Stimulated activated CD4-positive, alpha-beta T cell treated with anti-CD3 and anti-CD28 coated beads, Interleukin-15, amount 100 ng/mL, for 48 hours (primary cell): Measurements from ENCODE around the gene KLHL20.
"Not testable (repeated sequence)": the region's sequence is repeated elsewhere in the genome, so short reads cannot be mapped to it uniquely, and the experiment has no call there.

Source experiments
- DNase-seq, 2 donors: peaks; one replicate each; pipeline ENCODE4 v3.0.0-alpha.2; 2020; ENCODE audit warnings: low read depth in 2 of 2

Gene KLHL20

DNA sequence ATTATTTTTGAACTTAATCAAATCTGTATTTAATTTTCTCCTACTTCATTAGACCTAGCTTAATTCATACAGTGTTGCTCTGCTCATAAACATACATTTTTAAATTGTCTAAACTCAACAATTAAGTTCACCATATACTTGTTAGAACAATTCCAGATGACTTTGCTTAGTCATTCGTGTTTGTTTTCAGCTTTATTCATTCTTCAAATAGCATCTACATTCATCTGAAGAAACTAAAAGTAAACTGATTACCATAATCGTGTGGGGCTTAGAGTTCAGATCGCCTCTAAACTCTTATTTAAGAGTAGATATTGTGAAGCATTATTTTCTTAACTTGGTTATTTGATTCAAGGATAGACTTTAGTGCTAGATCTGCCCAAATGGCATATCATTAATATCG, 34.4 kb downstream of the KLHL20 start:
- DNase-seq: no peak

DNA sequence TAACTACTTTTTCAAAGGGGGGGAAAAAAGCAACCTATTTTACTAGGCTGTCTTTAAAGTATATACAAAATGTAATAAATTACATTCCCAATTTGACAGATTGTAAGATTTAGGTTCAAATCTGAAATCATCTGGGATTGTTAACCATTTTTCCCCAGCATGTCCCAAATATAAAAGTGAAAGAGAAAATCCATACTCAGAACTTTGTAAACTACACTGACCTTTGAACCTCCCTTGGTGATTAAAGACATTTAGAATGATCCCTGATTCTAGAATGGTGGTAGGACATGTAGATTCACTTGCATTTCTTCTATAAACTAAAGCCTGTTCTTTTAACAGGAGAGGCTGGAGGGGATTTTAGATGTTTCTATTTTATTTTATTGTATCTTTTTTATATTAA, 39.0 kb downstream of the KLHL20 start:
- no peak for DNase-seq

DNA sequence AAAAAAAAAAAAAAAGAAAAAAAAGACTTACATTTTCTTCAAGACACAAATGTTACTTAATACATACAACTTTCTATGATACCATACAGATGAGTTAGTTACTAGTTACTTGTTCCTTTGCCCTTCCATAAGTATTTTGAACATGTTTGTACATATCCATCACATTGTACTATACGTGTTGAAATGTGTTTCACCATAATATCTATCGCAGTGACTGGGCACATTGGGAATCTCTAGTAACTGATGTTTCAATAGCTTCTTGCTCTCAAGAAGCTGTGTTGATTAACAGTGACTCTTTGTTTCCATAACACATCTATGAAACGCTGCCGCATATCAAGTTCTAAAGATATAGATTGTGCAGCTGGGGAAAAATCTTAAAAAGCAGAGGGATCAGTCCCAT, 42.9 kb downstream of the KLHL20 start:
- DNase-seq: no peak

- no peak for DNase-seq
Measured at GRCh38 chr1:173758110-173758509, 43.3 kb downstream of the KLHL20 start.

GRCh38 chr1:173758980-173759379, 44.2 kb downstream of the KLHL20 start:
- no peak for DNase-seq

- not testable (repeated sequence) for DNase-seq
Measured at GRCh38 chr1:173764331-173764730, 49.5 kb downstream of the KLHL20 start.

DNA sequence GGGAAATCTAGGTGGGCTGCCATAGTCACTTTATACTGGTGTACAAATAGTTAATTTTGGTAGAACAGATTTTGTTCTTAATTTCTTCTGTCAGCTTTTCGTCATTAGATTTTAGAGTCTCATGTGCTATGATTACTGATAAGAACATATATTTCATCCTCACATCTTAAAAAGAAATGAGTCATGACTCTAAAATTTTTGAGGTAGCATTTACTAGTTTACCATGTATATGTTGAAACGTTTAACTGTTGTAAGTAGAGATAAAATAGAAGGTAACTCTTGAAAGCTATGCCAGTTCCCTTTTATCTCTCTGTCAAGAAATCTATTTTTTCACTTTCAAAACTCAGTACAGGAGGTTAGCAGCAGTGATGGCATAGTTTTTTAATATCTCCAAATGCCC, 53.4 kb downstream of the KLHL20 start:
- no peak for DNase-seq

GRCh38 chr1:173768827-173769226, 54.0 kb downstream of the KLHL20 start:
- DNase-seq: no peak

- not testable (repeated sequence) for DNase-seq
Measured at GRCh38 chr1:173770330-173770729, 55.5 kb downstream of the KLHL20 start.

GRCh38 chr1:173771560-173771959, 56.8 kb downstream of the KLHL20 start:
- DNase-seq: no peak

DNA sequence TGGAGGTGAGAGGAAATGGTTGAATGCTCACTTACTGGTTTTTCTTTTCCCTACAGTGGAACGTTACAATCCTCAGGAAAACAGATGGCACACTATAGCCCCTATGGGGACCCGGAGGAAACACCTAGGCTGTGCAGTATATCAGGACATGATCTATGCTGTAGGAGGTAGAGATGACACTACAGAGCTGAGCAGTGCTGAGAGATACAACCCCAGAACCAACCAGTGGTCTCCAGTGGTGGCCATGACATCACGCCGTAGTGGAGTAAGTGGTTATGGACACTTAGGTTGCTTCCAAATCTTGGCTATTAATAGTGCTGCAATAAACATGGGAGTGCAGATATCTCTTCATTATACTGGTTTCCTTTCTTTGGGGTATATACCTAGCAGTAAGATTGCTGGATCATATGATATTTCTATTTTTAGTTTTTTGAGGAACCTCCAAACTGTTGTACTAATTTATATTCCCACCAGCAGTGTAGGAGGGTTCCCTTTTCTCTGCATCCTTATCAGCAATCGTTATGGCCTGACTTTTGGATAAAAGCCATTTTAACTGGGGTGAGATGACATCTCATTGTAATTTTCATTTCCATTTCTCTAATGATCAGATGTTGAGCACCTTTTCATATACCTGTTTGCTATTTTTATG, 60.9 kb downstream of the KLHL20 start:
- no peak for DNase-seq

DNA sequence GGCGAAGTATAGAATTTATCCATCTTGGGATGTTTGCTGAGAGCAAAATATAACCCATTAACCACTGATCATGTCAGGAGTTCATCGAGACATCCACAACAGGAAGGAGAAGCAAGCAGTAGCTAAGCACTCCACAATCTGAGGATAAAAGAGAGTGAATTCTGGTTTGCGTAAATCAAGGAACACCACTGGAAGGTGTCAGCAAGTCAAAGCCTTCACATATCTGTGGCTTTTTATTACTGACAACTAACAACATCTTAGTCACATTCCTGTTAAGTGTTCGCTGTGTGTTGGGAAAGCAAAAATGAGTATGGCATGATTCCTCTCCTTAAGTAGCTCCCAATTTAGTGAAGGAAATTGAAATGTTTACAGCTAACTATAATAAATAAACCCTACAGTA, 65.2 kb downstream of the KLHL20 start:
- DNase-seq: no peak

- DNase-seq: no peak
Measured at GRCh38 chr1:173784997-173785396, 70.2 kb downstream of the KLHL20 start.

- DNase-seq: no peak
Measured at GRCh38 chr1:173789841-173790240, 75.1 kb downstream of the KLHL20 start.

- DNase-seq: no peak
Measured at GRCh38 chr1:173798078-173798477, 83.3 kb downstream of the KLHL20 start.

DNA sequence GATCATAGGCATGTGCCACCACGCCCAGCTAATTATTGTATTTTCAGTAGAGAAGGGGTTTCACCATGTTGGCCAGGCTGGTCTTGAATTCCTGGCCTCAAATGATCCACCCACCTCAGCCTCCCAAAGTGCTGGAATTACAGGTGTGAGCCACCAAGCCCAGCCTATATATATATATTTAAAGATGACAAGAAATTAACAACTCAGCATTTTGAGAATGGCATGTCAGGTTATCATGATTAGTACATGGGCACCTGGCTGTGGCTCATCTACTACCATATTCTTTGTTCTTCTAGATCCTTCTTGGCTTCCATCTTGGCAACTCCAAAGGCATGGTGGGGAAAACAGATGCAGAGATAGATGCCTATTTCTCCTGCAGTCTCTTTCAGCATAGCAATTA, 85.2 kb downstream of the KLHL20 start:
- not testable (repeated sequence) for DNase-seq

GRCh38 chr1:173802961-173803360, 88.2 kb downstream of the KLHL20 start:
- DNase-seq: no peak

DNA sequence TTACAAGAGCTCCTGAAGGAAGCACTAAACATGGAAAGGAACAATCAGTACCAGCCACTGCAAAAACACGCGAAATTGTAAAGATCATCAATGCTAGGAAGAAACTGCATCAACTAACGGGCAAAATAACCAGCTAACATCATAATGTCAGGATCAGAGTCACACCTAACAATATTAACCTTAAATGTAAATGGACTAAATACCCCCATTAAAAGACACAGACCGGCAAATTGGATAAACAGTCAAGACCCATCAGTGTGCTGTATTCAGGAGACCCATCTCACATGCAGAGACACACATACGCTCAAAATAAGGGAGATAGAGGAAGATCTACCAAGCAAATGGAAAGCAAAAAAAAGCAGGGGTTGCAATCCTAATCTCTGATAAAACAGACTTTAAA, 98.9 kb downstream of the KLHL20 start:
- DNase-seq: not testable (repeated sequence)

- DNase-seq: no peak
Measured at GRCh38 chr1:173818459-173818858, 103.7 kb downstream of the KLHL20 start.

GRCh38 chr1:173821680-173822079, 106.9 kb downstream of the KLHL20 start:
- no peak for DNase-seq

DNA sequence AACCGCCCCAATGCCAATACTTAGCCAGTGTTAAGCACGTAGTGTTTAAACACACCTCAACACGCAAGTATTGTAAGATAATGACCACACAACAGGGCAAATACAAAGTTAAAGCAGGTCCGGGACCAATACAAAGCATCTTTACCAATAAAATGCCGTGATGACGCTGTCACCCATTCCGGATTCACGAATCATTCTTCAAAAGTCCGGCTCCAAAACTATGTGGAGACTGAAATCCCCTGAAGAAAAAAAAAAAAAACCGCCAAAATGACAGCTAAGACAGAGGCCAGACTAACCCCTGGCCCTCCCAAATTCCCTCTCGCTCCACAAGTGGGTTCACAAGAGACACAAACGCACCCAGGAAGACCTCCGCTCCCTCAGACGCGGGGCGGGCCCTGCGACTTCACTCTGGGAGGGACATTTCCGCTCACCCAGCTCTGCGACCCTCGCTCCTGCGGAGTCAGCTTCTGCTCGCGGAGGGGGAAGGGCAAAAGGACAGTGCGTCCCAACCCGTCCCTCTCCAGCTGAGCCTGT, 109.1 kb downstream of the KLHL20 start:
- DNase-seq: no peak

- DNase-seq: peak; percentile 83 to 85
Measured at GRCh38 chr1:173824315-173825081, 109.7 kb downstream of the KLHL20 start, which contains the start of the genes CENPL and DARS2. Gene CENPL (minus strand): TSS chr1:173824883. CDS start chr1:173811299, 13,584 bp downstream. Gene DARS2 (plus strand): TSS chr1:173824673. CDS start chr1:173825230, 557 bp downstream.

GRCh38 chr1:173827611-173828010, 112.8 kb downstream of the KLHL20 start:
- DNase-seq: no peak
